Measurements from ENCODE around the gene ASF1B.

The ASF1B gene

DNA sequence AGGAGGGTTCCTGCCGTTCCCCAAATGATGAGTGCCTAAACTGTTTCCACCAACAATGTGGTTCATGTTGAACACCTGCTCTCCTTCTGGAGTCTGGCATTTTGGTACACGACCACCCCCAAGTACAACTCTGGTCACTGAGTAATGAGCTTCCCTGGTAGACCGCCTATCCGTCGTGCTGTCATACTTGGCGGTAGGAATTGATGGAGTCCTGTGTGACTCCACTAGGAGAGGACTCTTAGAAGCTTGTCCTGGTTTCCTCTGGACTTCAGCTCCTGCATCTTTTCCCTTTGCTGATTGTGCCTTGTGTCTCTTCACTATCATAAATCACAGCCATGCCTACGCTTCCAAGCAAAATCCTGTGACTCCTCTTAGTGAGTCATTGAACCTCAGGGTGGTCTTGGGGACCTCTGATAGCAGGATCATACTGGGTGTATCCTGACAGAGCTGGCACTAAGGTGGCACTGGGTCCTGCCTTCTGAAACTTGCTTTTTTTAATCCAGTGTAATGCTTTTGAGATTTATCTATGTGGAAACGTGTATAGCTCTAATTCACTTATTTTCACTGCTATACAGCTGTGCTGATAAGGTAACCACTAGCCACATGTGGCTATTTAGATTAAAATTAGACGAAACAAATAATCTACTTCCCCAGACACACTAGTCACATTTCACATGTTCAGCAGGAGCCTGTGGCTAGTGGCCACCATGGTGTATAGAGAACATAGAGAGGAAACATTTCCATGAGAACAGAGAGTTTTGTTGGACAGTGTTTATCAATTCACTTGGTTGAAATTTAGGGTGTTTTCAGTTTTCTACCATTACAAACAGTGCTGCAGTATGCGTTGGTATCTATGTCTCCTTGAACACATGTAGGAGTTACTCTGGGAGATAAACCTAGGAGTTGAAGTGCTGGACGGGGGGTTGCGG, 6.1 kb upstream of the ASF1B start:
- TF ChIP-seq YY1 (IDR thresholded peaks at IDR 0.05; ENCODE audit: low read depth) (no peak), USF1 (IDR thresholded peaks at IDR 0.05) (no peak), ZBTB7A (IDR thresholded peaks at IDR 0.05; ENCODE audit: low read depth) (no peak), EP300 (IDR thresholded peaks at IDR 0.05; ENCODE audit: borderline replicate concordance) (no peak), EGR1 (IDR thresholded peaks at IDR 0.05) (no peak)

DNA sequence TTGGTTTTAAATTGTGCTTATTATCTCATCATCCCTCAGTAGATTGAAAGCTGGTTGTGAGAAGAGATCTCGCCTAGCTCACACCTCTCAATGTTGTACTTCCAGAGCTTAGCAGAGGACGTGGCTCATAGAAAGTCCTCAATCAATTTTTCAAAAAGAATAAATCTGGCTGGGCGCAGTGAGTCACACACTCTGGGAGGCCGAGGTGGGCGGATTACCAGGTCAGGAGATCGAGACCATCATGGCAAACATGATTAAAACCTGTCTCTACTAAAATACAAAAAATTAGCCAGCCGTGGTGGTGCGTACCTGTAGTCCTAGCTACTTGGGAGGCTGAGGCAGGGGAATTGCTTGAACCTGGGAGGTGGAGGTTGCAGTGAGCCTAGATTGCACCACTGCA, 4.7 kb upstream of the ASF1B start:
- TF ChIP-seq ZBTB7A (IDR thresholded peaks at IDR 0.05; ENCODE audit: low read depth) (no peak), USF1 (IDR thresholded peaks at IDR 0.05) (no peak), FOXM1 (IDR thresholded peaks at IDR 0.05; ENCODE audit: borderline replicate concordance, low read depth) (no peak), TAF1 (IDR thresholded peaks at IDR 0.05; ENCODE audit: low read depth) (no peak), CEBPB (IDR thresholded peaks at IDR 0.05) (no peak), RAD21 (IDR thresholded peaks at IDR 0.05; ENCODE audit: low read depth) (no peak), YY1 (IDR thresholded peaks at IDR 0.05; ENCODE audit: low read depth) (no peak), REST (IDR thresholded peaks at IDR 0.05; ENCODE audit: low read depth) (no peak)
- TF ChIP-seq, protein P1, sequence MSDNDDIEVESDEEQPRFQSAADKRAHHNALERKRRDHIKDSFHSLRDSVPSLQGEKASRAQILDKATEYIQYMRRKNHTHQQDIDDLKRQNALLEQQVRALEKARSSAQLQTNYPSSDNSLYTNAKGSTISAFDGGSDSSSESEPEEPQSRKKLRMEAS (IDR thresholded peaks at IDR 0.05): no peak

GRCh38 chr19:14139944-14140343, 3.6 kb upstream of the ASF1B start:
- TF ChIP-seq TAF1 (IDR thresholded peaks at IDR 0.05; ENCODE audit: low read depth): no peak
- no peak for TF ChIP-seq CREB1 (IDR thresholded peaks at IDR 0.05; ENCODE audit: low read depth)
- no peak for TF ChIP-seq FOXM1 (IDR thresholded peaks at IDR 0.05; ENCODE audit: borderline replicate concordance, low read depth)
- no peak for TF ChIP-seq TCF12 (IDR thresholded peaks at IDR 0.05; ENCODE audit: low read depth)
- TF ChIP-seq RAD21 (IDR thresholded peaks at IDR 0.05; ENCODE audit: low read depth): no peak
- TF ChIP-seq, protein P1 (IDR thresholded peaks at IDR 0.05): no peak
- no peak for TF ChIP-seq TEAD4 (IDR thresholded peaks at IDR 0.05)
- TF ChIP-seq REST (IDR thresholded peaks at IDR 0.05; ENCODE audit: low read depth): no peak
- TF ChIP-seq USF1 (IDR thresholded peaks at IDR 0.05): no peak
- no peak for TF ChIP-seq YY1 (IDR thresholded peaks at IDR 0.05; ENCODE audit: low read depth)
- no peak for TF ChIP-seq CEBPB (IDR thresholded peaks at IDR 0.05)
- no peak for TF ChIP-seq NFIC (IDR thresholded peaks at IDR 0.05)
- no peak for TF ChIP-seq EP300 (IDR thresholded peaks at IDR 0.05; ENCODE audit: borderline replicate concordance)
- no peak for TF ChIP-seq ZBTB7A (IDR thresholded peaks at IDR 0.05; ENCODE audit: low read depth)
- TF ChIP-seq EGR1 (IDR thresholded peaks at IDR 0.05): no peak

DNA sequence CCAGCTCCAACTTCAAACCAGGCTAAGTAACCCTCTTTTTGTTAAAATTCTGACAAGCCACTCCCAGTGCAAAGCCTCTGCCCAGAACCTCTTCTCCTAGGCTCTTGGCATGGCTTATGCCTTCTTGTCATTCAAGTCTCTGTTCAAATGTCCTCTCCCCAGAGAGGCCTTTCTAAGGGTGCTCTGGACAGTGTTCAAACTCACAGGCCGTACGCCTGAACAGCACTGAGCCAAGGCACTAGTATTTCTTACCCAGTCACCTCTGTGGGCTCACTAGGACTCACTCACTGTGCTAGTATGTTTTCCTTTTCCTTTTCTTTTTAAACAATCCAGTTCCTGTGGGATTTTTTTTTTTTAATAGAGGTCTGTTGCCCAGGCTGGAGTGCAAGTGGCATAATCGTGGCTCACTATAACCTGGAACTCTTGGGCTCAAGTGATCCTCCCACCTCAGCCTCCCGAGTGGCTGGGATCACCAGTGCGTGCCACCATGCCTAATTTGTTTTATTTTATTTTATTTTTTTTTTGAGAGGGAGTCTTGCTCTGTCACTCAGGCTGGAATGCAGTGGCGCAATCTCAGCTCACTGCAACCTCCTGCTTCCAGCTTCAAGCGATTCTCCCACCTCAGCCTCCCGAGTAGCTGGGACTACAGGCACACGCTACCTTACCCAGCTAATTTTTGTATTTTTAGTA, 2.3 kb upstream of the ASF1B start:
- TF ChIP-seq TEAD4 (IDR thresholded peaks at IDR 0.05) (peak; percentile 25; the same call in 1 of the 2 replicates), NFIC (IDR thresholded peaks at IDR 0.05) (no peak), EP300 (IDR thresholded peaks at IDR 0.05; ENCODE audit: borderline replicate concordance) (no peak), CEBPB (IDR thresholded peaks at IDR 0.05) (peak; percentile 59)

DNA sequence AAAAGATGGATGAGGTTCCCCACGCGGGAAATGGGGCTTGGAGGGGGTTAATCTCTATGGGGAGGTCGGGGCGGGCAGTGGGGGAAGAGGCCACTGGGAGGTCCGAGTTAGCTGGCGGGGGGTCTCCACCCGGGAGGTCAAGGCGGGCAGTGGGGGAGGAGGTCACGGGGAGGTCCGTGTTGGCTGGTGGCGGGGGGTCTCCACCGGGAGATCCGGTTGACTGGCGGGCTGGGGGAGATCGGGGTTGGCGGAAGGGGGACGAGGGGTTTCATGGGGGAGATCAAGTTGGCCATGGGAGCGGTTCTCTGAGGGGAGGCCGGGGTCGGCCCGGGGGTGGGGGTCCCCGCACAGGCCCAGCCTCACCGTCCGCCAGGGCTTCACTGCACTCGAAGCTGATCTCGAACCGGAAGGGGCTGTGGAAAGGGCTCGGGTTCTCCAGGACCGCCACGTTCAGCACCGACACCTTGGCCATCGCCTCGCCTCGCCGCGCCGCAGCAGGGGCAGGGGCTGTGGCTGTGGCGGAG, 342 bp downstream of the ASF1B start:
- TF ChIP-seq USF1 (IDR thresholded peaks at IDR 0.05): no peak
- 0 out of 2 replicates have a peak, but pooled peaks have one; percentile 34 for TF ChIP-seq YY1 (IDR thresholded peaks at IDR 0.05; ENCODE audit: low read depth)
- no peak for TF ChIP-seq CREB1 (IDR thresholded peaks at IDR 0.05; ENCODE audit: low read depth)
